CD4-positive, alpha-beta T cell treated with Interleukin-17A for 1 hour (primary cell): ENCODE data around the gene TDRD3.

Experiments
- DNase-seq: peaks from one replicate; pipeline ENCODE4 v3.0.0-alpha.2; 2020

Gene TDRD3

GRCh38 chr13:60463787-60464186, 66.8 kb downstream of the TDRD3 start:
- DNase-seq = no peak

DNA sequence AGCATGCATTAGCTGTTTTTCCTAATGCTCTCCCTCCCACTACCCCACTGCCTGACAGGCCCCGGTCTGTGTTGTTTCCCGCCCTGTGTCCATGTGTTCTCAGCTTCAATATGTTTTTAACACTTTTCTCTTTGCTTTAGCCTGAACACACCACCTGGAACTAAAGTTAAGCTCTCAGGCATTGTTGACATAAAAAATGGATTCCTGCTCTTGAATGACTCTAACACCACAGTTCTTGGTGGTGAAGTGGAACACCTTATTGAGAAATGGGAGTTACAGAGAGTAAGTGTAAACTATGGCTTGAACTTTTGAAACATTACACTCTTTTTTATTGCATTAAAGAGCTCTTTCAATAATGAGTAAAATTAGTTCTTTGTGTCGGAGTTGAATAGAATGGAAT, 70.1 kb downstream of the TDRD3 start:
- no peak for DNase-seq

DNA sequence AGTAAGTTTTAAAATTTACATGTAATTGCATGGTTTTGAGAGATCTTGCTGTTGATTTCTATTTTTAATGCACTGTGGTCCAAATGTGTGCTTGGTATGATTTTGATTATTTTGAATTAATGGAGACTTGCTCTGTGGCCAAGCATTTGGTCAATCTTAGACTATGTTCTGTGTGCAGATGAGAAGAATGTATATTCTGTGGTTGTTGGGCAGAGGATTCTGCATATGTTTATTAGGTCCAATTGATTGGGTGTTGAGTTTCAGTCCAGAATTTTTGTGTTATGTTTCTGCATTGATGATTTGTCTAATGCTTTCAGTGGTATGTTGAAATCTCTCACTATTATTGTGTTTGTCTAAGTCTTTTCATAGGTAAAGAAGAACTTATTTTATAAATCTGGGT, 82.3 kb downstream of the TDRD3 start:
- no peak for DNase-seq

DNA sequence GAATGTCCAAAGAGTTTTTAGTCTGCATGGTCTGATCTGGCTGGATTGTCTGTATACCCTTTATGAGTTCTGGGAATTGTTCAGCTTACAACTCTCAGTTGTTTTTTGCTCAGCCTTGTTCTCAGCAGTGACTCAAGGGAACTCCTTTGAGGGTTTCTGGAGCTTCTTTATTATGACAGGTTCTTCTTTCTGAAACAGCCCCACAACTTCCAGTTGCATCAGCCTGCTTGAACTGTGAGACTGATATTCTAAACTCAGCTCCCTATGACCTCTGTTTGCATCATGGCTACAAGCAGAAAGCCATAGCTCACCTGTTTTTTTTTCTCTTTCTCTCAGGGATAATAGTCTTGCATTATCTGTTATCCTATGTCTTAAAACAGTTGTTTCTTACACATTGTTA, 85.0 kb downstream of the TDRD3 start:
- no peak for DNase-seq

DNA sequence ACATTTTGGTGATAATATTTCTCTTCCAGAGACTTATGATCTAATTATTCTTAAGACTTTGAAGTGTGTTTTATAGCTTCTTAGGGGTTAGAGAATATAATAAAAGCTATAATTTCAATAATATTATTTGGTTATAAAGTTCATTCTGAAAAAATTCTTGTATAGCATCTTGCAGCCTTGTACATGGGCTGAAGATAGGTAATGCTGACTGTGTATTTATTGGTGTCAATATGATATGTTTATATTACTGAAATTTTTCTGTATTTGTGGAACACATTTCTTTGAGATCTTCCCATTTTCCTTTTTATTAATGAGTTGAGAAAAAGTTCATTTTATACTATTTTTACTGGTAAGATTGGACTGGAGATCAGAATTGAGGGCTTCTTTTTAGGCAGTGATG, 87.8 kb downstream of the TDRD3 start:
- DNase-seq = no peak

- DNase-seq = no peak
Observed at GRCh38 chr13:60491531-60491930, 94.5 kb downstream of the TDRD3 start.

DNA sequence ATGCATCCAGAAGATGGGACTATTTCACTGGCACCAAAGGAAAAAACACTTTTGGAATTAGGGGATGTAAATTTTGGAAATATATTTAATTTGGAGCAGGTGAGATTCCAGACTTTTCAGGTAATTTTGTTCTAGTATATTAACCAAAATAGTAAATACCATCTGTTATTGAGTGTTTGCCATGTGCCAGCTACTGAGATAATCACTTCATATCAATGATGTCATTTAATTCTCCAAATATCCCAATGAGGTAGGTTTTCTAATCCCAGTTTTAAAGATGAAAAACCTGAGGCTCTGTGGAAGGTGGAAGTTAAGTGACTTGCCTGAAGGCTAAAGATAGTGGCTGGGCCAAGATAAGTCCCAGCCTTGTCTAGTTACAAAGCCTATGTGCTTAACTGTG, 95.2 kb downstream of the TDRD3 start:
- DNase-seq = no peak

- no peak for DNase-seq
Observed at GRCh38 chr13:60494296-60494695, 97.3 kb downstream of the TDRD3 start.

DNA sequence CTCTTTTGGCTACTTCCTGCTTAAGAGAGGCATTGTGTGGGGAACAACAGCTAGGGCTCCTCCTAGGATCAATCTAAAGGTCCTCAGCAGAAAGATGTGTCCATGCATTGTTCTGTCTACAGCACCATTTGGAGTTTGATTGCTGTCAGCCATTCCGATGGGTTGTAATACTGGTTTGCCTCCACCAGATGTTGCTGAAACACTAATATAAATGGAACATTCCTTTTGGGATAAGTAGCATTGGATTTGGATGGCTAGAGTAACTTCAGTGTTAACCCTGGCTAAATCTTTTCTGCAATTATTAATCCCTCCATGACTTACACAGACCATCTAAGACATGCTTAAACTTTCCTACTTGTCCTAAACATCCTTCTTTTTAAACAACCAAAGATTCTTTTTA, 104.2 kb downstream of the TDRD3 start:
- no peak for DNase-seq

GRCh38 chr13:60509601-60510386, 112.8 kb downstream of the TDRD3 start:
- DNase-seq = no peak

DNA sequence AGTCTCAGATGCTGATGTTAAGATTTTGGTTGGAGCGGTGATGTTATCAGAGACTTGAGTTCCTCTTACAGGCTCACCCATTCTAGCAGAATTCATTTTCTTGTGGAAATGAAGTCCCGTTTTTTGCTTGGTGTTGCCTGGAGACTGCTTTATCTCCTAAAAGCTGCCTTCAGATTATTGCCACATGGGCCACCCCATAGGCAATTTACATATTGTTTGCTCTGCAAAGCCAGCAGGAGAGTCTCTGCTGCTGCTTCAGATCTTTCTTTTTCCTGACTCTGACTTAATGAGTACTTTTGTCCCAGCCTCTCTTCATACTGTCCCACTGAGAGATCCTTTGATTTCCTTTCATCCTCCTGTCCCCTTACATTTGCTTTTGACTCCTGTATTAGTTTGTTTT, 114.6 kb downstream of the TDRD3 start:
- no peak for DNase-seq

GRCh38 chr13:60514891-60515290, 117.9 kb downstream of the TDRD3 start:
- no peak for DNase-seq

GRCh38 chr13:60519496-60519895, 122.5 kb downstream of the TDRD3 start:
- no peak for DNase-seq

DNA sequence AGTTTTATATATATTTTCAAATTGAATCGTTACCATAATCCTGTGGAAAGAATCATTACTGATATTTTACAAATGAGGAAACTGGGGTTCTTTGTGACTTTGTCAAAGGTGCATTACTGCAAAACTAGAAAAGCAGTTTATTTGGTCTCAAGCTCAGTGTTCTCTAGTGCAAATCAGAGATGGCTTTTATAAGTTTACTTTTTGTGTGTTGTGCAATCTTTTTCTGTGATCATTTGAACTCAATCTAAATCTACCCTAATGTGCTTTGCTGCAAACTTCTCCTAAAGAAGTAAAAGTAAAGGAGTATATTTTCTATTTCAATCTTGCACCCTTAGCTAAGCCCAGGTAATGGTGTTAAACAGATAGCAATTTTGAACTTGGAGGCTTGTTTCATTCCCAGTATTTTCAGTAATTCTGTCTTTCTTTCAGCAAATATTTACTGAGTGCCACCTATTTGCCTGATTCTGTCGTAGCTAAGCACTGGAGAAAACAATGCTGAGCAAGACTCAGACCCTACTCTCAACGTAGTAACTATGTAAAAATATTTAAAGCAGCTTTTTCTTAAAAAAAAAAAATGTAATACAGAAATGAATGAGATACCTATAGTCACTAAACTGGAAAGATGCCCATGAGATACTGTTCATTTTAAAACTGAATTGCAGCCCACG, 124.0 kb downstream of the TDRD3 start:
- DNase-seq = no peak

- no peak for DNase-seq
Observed at GRCh38 chr13:60538566-60538965, 141.5 kb downstream of the TDRD3 start.

- no peak for DNase-seq
Observed at GRCh38 chr13:60540276-60540675, 143.3 kb downstream of the TDRD3 start.

DNA sequence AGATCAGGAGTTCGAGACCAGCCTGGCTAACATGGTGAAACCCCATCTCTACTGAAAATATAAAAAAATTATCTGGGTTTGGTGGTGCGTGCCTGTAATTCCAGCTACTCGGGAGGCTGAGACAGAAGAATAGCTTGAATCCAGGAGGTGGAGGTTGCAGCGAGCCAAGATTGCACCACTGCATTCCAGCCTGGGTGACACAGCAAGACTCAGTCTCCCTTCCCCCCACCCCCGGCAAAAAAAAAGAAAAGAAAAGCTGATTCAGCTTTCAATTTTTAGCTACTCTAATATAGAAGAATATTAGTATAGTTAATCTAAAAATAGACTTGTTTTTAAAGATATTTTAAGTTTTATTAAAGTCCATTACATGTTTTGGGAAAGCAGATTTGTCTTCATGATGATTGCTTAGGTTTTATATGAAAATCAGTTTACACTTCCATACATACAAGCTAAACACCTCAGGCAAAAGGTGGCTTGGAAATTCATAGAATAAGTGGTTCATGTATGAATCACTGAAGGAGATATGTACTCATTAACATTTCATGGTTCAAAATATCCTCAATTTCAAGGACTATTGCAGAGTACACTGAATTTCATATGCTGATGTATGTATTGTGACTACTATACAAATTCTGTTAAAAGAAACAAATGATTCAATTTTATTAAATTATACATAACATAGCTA, 165.2 kb downstream of the TDRD3 start:
- DNase-seq = no peak

GRCh38 chr13:60571571-60571970, 174.6 kb downstream of the TDRD3 start:
- DNase-seq = no peak

- no peak for DNase-seq
Observed at GRCh38 chr13:60572003-60572798, 175.2 kb downstream of the TDRD3 start.

- DNase-seq = no peak
Observed at GRCh38 chr13:60572855-60573254, 175.8 kb downstream of the TDRD3 start.

DNA sequence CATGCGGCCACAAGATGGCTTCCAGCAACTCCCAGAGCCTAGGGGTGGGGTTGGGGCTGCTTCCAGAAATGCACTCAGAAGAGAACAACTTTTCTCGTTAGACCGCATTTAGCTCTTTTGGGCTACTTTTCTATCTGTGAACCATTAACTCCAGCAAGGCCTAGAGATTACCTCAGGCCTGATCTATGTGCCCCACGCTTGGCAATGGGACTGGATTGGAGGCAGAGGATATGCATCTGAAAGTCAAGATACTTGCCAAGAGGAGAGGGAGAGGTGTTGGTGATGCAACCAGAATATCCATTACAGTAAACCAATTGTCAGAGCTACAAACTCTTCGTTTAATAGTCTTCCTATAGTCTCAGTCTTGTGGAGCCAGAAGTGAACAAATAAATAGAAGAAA, 177.7 kb downstream of the TDRD3 start:
- no peak for DNase-seq

GRCh38 chr13:60575142-60575541, 178.1 kb downstream of the TDRD3 start:
- DNase-seq = no peak

DNA sequence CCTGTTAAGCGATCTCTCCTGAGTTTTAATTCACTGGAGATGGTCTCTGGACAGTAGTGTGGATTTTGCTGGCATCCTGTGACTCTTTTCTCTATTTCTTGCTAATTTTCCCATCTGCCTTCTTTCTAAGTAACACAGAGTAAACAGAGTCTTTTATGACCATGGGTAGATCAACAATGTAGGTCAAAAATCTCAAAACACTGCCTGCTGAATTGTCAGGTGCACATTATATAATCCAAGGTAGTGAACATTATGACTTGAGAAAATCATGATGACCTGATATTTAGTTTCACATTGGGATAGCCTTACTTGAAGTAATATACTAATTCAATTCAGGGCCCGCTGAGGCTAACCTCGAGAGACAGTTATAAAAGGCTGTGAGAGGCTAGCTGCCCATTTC, 180.7 kb downstream of the TDRD3 start:
- no peak for DNase-seq
